A549 (cell line): ENCODE results near the gene ANKRD11. TPM values are rescaled to one million over a fixed set of nuclear protein-coding genes. Genes with fewer than 3 reads are reported as not detected.

ENCODE experiments used
- ATAC-seq, 2 experiments: fragments of 200-7000 bp in 1 of 2; fragments of >200 bp in 1 of 2; cut with Nextera tagmentation in 1 of 2; cut with Tn5 transposase in 1 of 2; 3 replicates each; pipeline versions ENCODE4 v1.8.0 to v1.9.1; 2018 to 2020; ENCODE audit warnings: mild to moderate bottlenecking in 1 of 2, moderate library complexity in 1 of 2
- CTCF ChIA-PET: fragments of 300-600 bp; sonication (Branson Sonifier 250); formaldehyde crosslinking; extraction: SDS; loops from one replicate; lab custom pipeline; 2021; ENCODE audit warnings: antibody characterized with exemption, inconsistent platforms; lab: Yijun Ruan, JAX
- POLR2A ChIA-PET: fragments of 350-600 bp; formaldehyde crosslinking; extraction: SDS; loops from one replicate; lab custom pipeline; 2021; ENCODE audit warnings: antibody characterized with exemption, inconsistent platforms; lab: Yijun Ruan, JAX
- DNase-seq, 2 experiments: peaks; one replicate each; pipeline versions ENCODE4 v3.0.0 to v3.0.0-alpha.2; 2011 to 2016; ENCODE audit warnings: low read depth in 1 of 2, low spot score in 1 of 2
- FAIRE-seq: peaks from 2 replicates; lab custom pipeline; 2011; peaks lifted over from hg19 to GRCh38; lab: Jason Lieb, UNC
- H3K27ac ChIP-seq, 2 experiments: fragments of >200 bp; sonication (Bioruptor Twin); formaldehyde crosslinking; 3 replicates each; pipeline ENCODE4 v1.5.1; 2016 to 2017
- H3K4me1 ChIP-seq: fragments of >200 bp; sonication (Bioruptor Twin); formaldehyde crosslinking; 3 replicates; pipeline ENCODE4 v1.6.1; 2016
- H3K4me2 ChIP-seq: fragments of >200 bp; sonication (Bioruptor Twin); formaldehyde crosslinking; 3 replicates; pipeline ENCODE4 v1.6.1; 2016
- H3K4me3 ChIP-seq: fragments of >200 bp; sonication (Bioruptor Twin); formaldehyde crosslinking; 3 replicates; pipeline ENCODE4 v1.5.1; 2016
- H3K9me3 ChIP-seq: fragments of >200 bp; sonication (Bioruptor Twin); formaldehyde crosslinking; 3 replicates; pipeline ENCODE4 v1.6.1; 2016
- CBX8 ChIP-seq: fragments of 200-600 bp; sonication (generic); IDR thresholded peaks from 2 replicates; pipeline ENCODE4 v1.6.1; 2016
- CEBPB ChIP-seq, 2 experiments: fragments of >200 bp in 1 of 2; sonication (Bioruptor Twin) in 1 of 2; formaldehyde crosslinking in 1 of 2; IDR thresholded peaks; 2 replicates each; pipeline ENCODE4 v1.6.1; 2012 to 2016
- CHD4 ChIP-seq: fragments of 200-600 bp; sonication (generic); IDR thresholded peaks from 2 replicates; pipeline ENCODE4 v1.6.1; 2016; ENCODE audit warnings: antibody characterized with exemption, mild to moderate bottlenecking, borderline replicate concordance
- EHF ChIP-seq: fragments of 250-450 bp; sonication (Bioruptor Pico); IDR thresholded peaks from 2 replicates; pipeline ENCODE4 v1.5.0; 2020; ENCODE audit warnings: mild to moderate bottlenecking
- EP300 ChIP-seq, 2 experiments: fragments of >200 bp; sonication (Bioruptor Twin); formaldehyde crosslinking; IDR thresholded peaks; 2 replicates in 1 of 2; 3 replicates in 1 of 2; pipeline ENCODE4 v1.6.1; 2016 to 2017
- FOXS1 ChIP-seq: fragments of 250-450 bp; sonication (Bioruptor Pico); IDR thresholded peaks from 2 replicates; pipeline ENCODE4 v1.5.0; 2020; ENCODE audit warnings: mild to moderate bottlenecking, moderate library complexity
- HEYL ChIP-seq: fragments of 250-450 bp; sonication (Bioruptor Pico); IDR thresholded peaks from 2 replicates; pipeline ENCODE4 v1.8.0; 2021; ENCODE audit warnings: mild to moderate bottlenecking, moderate library complexity
- HOXA7 ChIP-seq: fragments of 250-450 bp; sonication (Bioruptor Pico); IDR thresholded peaks from 2 replicates; pipeline ENCODE4 v1.5.0; 2020; ENCODE audit warnings: mild to moderate bottlenecking, moderate library complexity
- HOXB5 ChIP-seq: fragments of 250-450 bp; sonication (Bioruptor Pico); IDR thresholded peaks from 2 replicates; pipeline ENCODE4 v1.5.0; 2020; ENCODE audit warnings: mild to moderate bottlenecking, moderate library complexity
- JUN ChIP-seq, 2 experiments: fragments of >200 bp; sonication (Bioruptor Twin); formaldehyde crosslinking; IDR thresholded peaks; 2 replicates in 1 of 2; 3 replicates in 1 of 2; pipeline ENCODE4 v1.6.1; 2016 to 2017
- JUNB ChIP-seq: fragments of >200 bp; sonication (Bioruptor Twin); formaldehyde crosslinking; IDR thresholded peaks from 2 replicates; pipeline ENCODE4 v1.6.1; 2016
- MAZ ChIP-seq: fragments of 150-350 bp; IDR thresholded peaks from 2 replicates; pipeline ENCODE4 v1.6.1; 2014; ENCODE audit warnings: antibody characterized with exemption, low read depth, low read length, borderline replicate concordance
- MYC ChIP-seq: IDR thresholded peaks from 2 replicates; pipeline ENCODE4 v1.6.1; 2012; ENCODE audit warnings: mild to moderate bottlenecking, inconsistent platforms, low read length, improper control_type of control experiment, borderline replicate concordance
- NR3C1 ChIP-seq: fragments of >200 bp; sonication (Bioruptor Twin); formaldehyde crosslinking; IDR thresholded peaks from 3 replicates; pipeline ENCODE4 v1.6.1; 2017
- POLR2AphosphoS2 ChIP-seq: conservative IDR thresholded peaks from 2 replicates; pipeline ENCODE4 v1.6.1; 2012; ENCODE audit warnings: low read length, improper control_type of control experiment, inconsistent platforms
- RFX5 ChIP-seq: fragments of 450-650 bp; IDR thresholded peaks from 2 replicates; pipeline ENCODE4 v1.7.1; 2014; ENCODE audit warnings: antibody characterized with exemption, mild to moderate bottlenecking, moderate library complexity
- TFCP2L1 ChIP-seq: fragments of 250-450 bp; sonication (Bioruptor Pico); IDR thresholded peaks from 2 replicates; pipeline ENCODE4 v1.5.0; 2021; ENCODE audit warnings: mild to moderate bottlenecking
- TP53 ChIP-seq: fragments of 250-450 bp; sonication (Bioruptor Pico); IDR thresholded peaks from 2 replicates; pipeline ENCODE4 v1.5.0; 2021; ENCODE audit warnings: mild to moderate bottlenecking, moderate library complexity
- ZNF302 ChIP-seq: fragments of 250-450 bp; sonication (Bioruptor Pico); IDR thresholded peaks from 2 replicates; pipeline ENCODE4 v1.9.0; 2021; ENCODE audit warnings: inconsistent platforms, mild to moderate bottlenecking, moderate library complexity
- whole genome bisulfite sequencing: methylation state at CpG from one replicate; pipeline ENCODE4 v1.1.6; 2017; ENCODE audit errors: missing lambda C conversion rate; 5-methylcytosine and 5-hydroxymethylcytosine counted together
- polyA plus RNA-seq, 4 experiments: library from polyadenylated mRNA; depleted of rRNA in 3 of 4; stranded (reverse); fragments of >200 nt; fragmentation: RNase III in 1 of 4; extraction: RNeasy Plus Mini Kit Qiagen cat#74134 plus additional on column Dnase treatment in 1 of 4; gene quantifications; 2 replicates in 3 of 4; 3 replicates in 1 of 4; pipeline ENCODE4 v1.2.3, GENCODE V29; 2011 to 2017
- TF ChIP-seq, protein P1 (sequence below): fragments of 250-450 bp; sonication (Bioruptor Pico); IDR thresholded peaks from 2 replicates; pipeline ENCODE4 v1.5.0; 2021; ENCODE audit warnings: mild to moderate bottlenecking, moderate library complexity, borderline replicate concordance
- TF ChIP-seq, protein P2 (sequence below): fragments of >200 bp; sonication (Bioruptor Twin); formaldehyde crosslinking; IDR thresholded peaks from 3 replicates; pipeline ENCODE4 v1.6.1; 2016
- TF ChIP-seq, protein P3 (sequence below): IDR thresholded peaks from 2 replicates; pipeline ENCODE4 v1.6.1; 2012
- TF ChIP-seq, protein P4 (sequence below): fragments of 150-350 bp; IDR thresholded peaks from 2 replicates; pipeline ENCODE4 v1.6.1; 2014; ENCODE audit warnings: low read depth, mild to moderate bottlenecking, low read length
- TF ChIP-seq, protein P5 (sequence below): IDR thresholded peaks from 2 replicates; pipeline ENCODE4 v1.6.1; 2012

The ANKRD11 gene
- polyA plus RNA-seq, 2 of the 4 experiments (the other 2 are of a cell fraction), result 53.6 to 54.9 TPM

DNA sequence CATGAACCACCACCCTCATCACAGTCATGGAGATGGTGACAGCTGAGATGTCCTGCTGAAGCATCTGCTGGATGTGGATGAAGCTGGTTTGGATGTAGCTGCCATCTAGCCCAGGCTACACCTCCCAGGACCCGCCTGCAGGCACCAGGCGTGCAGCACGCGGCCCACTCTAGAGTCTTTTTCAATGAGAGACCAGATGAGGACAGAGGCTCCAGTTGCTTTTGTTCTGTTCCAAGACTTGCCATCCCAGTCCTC is 170.8 kb downstream of the ANKRD11 start:
- CTCF ChIA-PET, result interaction anchor here (0.9 to 1.5 kb wide), 4 partner anchors 9 to 297 kb away, joined by 3 to 5 read pairs (median 3); no protein-coding TSS in a partner anchor
- POLR2A ChIA-PET, result no interaction called here
- TF ChIP-seq MAZ, result no peak
- no peak for TF ChIP-seq HEYL (CRISPR knock-in tag)
- TF ChIP-seq RFX5, result no peak
- no peak for TF ChIP-seq ZNF302 (CRISPR knock-in tag)
- TF ChIP-seq CHD4, result no peak
- no peak for TF ChIP-seq CBX8
- TF ChIP-seq, protein P1, sequence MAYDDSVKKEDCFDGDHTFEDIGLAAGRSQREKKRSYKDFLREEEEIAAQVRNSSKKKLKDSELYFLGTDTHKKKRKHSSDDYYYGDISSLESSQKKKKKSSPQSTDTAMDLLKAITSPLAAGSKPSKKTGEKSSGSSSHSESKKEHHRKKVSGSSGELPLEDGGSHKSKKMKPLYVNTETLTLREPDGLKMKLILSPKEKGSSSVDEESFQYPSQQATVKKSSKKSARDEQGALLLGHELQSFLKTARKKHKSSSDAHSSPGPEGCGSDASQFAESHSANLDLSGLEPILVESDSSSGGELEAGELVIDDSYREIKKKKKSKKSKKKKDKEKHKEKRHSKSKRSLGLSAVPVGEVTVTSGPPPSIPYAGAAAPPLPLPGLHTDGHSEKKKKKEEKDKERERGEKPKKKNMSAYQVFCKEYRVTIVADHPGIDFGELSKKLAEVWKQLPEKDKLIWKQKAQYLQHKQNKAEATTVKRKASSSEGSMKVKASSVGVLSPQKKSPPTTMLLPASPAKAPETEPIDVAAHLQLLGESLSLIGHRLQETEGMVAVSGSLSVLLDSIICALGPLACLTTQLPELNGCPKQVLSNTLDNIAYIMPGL (CRISPR knock-in tag), result no peak
- H3K9me3 ChIP-seq, result no peaks in the 10 kb centered on the region
- no peak; a peak in 1 of 6 replicates for ATAC-seq
- no peak for DNase-seq
- FAIRE-seq, result no peak
- H3K27ac ChIP-seq, result peak overlapping the region; percentile 79 to 99
- peak overlapping the region; percentile 78 for H3K4me2 ChIP-seq
- WGBS, result 94% methylated on average over 4 of the region's 4 CpGs
- H3K4me1 ChIP-seq, result peaks cover 97% of the 10 kb centered on the region
- H3K4me3 ChIP-seq, result peak overlapping the region; percentile 13; the same call in 2 of the 3 replicates

DNA sequence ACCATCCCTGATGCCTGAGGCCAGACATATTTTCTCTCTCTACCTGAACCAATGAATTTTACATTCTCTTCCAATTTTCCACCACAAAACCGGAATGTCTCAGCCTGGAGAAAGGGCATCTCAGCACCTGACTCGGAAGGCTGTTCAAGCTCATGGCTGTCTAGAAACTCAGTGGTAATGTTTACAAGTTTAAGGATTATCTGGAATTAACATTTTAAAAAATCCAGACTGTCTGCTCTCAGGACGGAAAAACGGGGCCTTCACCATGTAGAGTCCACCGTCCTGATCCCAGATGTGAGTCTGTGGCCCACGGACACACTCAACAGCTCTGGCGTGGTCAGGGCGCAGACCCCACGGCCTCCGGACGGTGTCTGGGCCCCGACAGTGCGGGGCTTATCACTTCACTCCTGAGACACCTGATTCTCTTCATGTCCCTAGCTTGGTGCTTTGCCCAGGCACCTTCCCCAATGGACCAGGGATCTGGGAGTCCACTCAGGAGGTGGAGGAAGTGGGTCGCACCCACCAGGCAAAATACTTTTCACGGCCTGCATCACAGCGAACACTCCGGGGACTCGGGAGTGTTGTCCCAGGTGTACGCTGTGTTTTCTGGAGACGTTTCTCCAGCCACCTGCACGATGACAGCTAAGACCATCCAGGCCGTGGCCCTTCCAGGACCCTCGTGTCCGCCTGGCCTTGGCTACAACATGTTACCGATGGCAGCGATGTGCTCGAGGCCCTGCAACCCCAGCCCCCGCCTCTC is 171.3 kb downstream of the ANKRD11 start:
- CTCF ChIA-PET, result interaction anchor here (1.0 to 1.5 kb wide), 3 partner anchors 9 to 298 kb away, joined by 3 to 5 read pairs (median 3); no protein-coding TSS in a partner anchor
- H3K27ac ChIP-seq, result peak overlapping the region; percentile 79 to 99

DNA sequence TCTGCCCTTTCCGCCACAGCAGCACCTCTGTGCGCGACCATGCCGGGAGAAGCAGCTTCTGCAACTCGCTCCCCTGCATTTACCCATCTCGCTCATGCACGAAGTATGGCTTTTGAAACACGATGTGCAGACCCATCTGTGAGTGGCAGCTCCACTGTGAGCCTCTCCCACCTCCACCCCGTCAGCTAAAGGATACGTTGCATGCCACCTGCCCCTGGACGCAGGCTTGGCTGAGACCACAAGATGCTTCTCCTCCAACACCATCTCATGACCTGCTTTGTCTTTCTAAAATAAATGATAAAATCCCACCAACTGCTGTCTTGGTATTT is 172.0 kb downstream of the ANKRD11 start:
- ATAC-seq (no peak), FAIRE-seq (no peak), DNase-seq (no peak)
- Histone ChIP-seq H3K9me3 (no peaks in the 10 kb centered on the region), H3K4me1 (peaks cover 97% of the 10 kb centered on the region), H3K27ac (peak overlapping the region; percentile 79 to 99), H3K4me2 (no peak overlapping the region; the same call in 2 of the 3 replicates)
- CTCF ChIA-PET, result interaction anchor here (1.1 kb wide), 1 partner anchor 299 kb away, joined by 3 read pairs; no protein-coding TSS in a partner anchor
- 99% methylated on average over 11 of the region's 11 CpGs for WGBS
- TF ChIP-seq HEYL (CRISPR knock-in tag) (no peak), RFX5 (no peak), MYC (no peak), FOXS1 (no peak), TFCP2L1 (CRISPR knock-in tag) (no peak), HOXB5 (CRISPR knock-in tag) (no peak)
- TF ChIP-seq, protein P2, sequence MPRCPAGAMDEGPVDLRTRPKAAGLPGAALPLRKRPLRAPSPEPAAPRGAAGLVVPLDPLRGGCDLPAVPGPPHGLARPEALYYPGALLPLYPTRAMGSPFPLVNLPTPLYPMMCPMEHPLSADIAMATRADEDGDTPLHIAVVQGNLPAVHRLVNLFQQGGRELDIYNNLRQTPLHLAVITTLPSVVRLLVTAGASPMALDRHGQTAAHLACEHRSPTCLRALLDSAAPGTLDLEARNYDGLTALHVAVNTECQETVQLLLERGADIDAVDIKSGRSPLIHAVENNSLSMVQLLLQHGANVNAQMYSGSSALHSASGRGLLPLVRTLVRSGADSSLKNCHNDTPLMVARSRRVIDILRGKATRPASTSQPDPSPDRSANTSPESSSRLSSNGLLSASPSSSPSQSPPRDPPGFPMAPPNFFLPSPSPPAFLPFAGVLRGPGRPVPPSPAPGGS, result no peak
- TF ChIP-seq, protein P3, sequence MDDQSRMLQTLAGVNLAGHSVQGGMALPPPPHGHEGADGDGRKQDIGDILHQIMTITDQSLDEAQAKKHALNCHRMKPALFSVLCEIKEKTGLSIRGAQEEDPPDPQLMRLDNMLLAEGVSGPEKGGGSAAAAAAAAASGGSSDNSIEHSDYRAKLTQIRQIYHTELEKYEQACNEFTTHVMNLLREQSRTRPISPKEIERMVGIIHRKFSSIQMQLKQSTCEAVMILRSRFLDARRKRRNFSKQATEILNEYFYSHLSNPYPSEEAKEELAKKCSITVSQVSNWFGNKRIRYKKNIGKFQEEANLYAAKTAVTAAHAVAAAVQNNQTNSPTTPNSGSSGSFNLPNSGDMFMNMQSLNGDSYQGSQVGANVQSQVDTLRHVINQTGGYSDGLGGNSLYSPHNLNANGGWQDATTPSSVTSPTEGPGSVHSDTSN, result no peak
- TF ChIP-seq, protein P4, sequence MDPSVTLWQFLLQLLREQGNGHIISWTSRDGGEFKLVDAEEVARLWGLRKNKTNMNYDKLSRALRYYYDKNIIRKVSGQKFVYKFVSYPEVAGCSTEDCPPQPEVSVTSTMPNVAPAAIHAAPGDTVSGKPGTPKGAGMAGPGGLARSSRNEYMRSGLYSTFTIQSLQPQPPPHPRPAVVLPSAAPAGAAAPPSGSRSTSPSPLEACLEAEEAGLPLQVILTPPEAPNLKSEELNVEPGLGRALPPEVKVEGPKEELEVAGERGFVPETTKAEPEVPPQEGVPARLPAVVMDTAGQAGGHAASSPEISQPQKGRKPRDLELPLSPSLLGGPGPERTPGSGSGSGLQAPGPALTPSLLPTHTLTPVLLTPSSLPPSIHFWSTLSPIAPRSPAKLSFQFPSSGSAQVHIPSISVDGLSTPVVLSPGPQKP, result no peak
- TF ChIP-seq, all 56 proteins: peak for 0
- POLR2A ChIA-PET, result no interaction called here
- H3K4me3 ChIP-seq, result no peak overlapping the region

More for the DNA sequence above, 171.3 kb downstream of the ANKRD11 start:
- peaks cover 97% of the 10 kb centered on the region for H3K4me1 ChIP-seq
- no peaks in the 10 kb centered on the region for H3K9me3 ChIP-seq
- DNase-seq, result no peak
- TF ChIP-seq NR3C1 (no peak), HOXA7 (CRISPR knock-in tag) (no peak), MAZ (no peak), TP53 (CRISPR knock-in tag) (no peak), CEBPB (IDR thresholded peaks at IDR 0.05) (no peak), EP300 (IDR thresholded peaks at IDR 0.05) (no peak), EHF (CRISPR knock-in tag) (no peak), JUN (IDR thresholded peaks at IDR 0.05) (no peak), ZNF302 (CRISPR knock-in tag) (no peak), POLR2AphosphoS2 (no peak), JUNB (no peak)
- TF ChIP-seq, protein P5, sequence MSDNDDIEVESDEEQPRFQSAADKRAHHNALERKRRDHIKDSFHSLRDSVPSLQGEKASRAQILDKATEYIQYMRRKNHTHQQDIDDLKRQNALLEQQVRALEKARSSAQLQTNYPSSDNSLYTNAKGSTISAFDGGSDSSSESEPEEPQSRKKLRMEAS, result no peak
- TF ChIP-seq, protein P1 (CRISPR knock-in tag), result no peak
- TF ChIP-seq, protein P4, result no peak
- TF ChIP-seq, all 56 proteins: peak for 0
- 95% methylated on average over 28 of the region's 28 CpGs for WGBS
- POLR2A ChIA-PET, result no interaction called here
- ATAC-seq (no peak), FAIRE-seq (no peak)
- 0 out of 3 replicates have a peak overlapping the region, but pooled peaks have one; percentile 13 for H3K4me3 ChIP-seq
- H3K4me2 ChIP-seq, result peak overlapping the region; percentile 78
